GM19397 (cell line): ENCODE measurements around the gene PPP1R18.
"Not testable (repeated sequence)": the region's sequence is repeated elsewhere in the genome, so short reads cannot be mapped to it uniquely, and the experiment has no call there.

Experiments
- ATAC-seq: cut with Tn5 transposase; IDR thresholded peaks from one replicate; pipeline ENCODE4 v1.9.1; 2021; ENCODE audit warnings: mild to moderate bottlenecking, moderate library complexity; ENCODE audit not compliant: unreplicated experiment

PPP1R18 gene, protein sequence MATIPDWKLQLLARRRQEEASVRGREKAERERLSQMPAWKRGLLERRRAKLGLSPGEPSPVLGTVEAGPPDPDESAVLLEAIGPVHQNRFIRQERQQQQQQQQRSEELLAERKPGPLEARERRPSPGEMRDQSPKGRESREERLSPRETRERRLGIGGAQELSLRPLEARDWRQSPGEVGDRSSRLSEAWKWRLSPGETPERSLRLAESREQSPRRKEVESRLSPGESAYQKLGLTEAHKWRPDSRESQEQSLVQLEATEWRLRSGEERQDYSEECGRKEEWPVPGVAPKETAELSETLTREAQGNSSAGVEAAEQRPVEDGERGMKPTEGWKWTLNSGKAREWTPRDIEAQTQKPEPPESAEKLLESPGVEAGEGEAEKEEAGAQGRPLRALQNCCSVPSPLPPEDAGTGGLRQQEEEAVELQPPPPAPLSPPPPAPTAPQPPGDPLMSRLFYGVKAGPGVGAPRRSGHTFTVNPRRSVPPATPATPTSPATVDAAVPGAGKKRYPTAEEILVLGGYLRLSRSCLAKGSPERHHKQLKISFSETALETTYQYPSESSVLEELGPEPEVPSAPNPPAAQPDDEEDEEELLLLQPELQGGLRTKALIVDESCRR

DNA sequence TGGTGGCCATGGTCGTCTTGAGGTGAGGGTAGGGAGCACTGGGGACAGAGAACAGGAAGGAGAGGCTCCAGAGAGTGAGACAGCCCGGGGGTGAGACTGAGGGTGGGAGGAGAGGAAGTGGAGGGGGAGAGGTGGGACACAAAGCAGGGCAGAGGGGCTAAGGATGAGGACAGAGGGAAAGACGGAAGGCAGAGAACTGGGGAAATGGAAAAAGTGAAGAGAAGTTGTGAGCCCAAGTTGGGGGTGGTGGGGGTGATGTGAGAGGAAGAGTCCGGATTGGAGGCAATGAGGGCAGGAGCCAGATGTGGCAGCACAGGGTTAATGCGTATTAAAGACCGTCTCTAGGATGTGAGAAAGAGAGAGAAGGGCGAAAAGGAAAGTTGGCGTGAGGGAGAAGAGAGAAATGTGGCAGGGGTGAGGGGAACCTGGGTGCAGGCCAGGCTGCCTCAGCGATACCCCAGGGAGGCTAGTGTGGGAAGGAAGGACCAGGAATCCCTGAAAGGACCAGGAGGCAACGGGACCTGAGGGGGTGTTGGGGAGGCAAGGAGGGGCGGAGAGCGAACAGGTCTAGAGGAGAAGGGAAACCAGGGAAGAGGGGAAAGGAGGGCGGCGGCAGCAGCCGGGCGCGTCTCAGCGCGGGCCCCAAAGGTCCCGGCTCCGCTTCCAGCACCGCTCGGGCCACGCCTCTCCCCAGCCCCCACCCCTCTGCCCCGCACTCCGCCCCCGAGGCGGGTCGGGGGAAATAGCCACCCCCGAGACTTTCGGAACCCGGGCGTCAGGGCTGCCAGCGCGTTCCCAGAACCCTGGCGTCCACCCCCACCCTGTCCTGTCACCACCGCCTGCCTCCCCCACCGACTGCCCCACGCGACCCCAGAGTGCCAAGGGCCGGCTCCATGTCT is at the start of gene PPP1R18:
PPP1R18 (minus strand) TSS at position 637 of the 899 bp plus-strand sequence; CDS start at position 10, 627 bp downstream.
- ATAC-seq = peak; percentile 16

DNA sequence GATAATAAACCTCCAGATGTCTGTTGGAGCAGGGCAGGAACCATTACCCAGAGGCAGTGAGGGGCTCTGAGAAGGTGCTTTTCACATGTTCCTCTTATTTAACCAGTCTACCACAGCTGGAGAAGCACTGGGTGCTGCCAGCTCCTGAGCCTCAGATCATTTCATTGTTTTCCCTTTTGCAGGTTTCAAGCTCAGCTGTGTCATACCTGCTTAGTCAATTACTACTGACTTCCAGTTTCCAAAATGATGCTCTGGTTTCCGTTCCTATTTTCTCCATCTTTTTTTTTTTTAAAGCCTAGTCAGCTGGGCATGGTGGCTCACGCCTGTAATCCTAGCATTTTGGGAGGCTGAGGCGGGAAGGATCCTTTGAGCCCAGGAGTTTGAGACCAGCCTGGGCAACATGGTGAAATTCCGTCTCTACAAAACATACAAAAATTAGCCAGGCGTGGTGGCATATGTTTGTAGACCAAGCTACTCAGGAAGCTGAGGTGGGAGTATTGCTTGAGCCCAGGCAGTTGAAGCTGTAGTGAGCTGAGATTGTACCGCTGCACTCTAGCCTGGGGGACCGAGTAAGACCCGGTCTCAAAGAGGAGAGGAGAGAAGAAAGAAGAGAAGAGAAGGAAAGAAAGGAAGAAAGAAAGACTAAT is 49.3 kb upstream of the PPP1R18 start:
- ATAC-seq = no peak

DNA sequence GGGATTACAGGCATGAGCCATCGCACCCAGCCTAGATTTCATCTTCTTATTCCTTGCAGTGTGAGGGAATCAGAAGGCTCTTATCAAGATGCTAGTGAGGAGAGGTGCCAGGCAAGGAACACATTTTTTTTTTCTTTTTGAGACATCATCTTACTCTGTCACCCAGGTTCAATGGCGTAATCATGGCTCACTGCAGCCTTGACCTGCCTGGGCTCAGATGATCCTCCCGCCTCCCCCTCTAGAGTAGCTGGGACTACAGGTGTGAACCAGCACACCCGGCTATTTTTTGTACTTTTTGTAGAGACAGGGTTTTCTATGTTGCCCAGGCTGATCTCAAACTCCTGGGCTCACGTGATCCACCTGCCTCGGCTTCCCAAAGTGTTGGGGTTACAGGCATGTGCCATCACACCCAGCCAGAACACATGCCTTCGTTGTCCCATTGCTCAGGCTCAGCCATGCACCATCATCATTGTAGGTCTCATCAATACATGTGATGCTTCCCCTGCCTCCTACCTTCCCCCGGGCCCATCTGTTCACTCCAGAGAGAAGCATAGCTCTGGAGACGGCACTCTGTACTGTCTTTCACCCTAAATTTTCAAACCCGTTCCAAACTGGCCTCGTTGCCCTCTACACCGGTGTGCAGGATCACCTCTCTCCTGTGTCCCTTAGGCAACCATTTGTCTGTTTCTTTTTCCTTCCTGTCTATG is 45.9 kb upstream of the PPP1R18 start:
- ATAC-seq = no peak

DNA sequence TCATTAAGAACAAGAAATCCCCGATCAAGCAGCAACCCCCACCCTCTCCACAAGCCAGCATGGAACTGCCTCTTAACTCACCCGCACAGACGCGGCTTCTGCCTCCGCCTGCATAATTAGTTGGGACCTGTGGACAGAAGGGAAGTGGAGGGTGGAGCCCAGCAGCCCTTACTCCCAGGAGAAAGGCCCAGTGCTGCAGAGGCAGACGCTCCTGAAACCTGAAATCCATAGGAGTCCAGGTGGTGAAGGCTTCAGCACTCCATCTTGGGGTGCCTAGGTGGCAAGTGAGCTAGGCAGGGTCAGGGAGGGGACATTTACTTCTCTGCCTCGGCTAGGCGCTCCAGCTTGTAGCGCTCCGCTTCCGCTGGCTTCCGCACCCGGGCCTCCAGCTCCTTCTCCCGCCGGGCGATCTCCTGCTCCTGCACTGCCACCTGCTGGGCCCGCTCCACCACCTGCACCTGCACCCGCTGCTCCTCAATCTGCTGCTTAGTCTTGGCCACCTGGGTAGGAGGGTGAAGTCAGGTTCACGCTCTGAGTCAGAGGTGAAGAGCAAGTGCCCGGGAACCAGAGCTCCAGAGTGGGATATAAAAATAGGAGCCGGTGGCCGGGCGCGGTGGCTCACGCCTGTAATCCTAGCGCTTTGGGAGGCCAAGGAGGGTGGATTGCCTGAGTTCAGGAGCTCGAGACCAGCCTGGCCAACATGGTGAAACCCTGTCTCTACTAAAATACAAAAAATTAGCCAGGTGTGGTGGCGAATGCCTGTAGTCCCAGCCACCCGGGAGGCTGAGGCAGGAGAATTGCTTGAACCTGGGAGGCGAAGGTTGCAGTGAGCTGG is 44.4 kb upstream of the PPP1R18 start:
- no peak for ATAC-seq

DNA sequence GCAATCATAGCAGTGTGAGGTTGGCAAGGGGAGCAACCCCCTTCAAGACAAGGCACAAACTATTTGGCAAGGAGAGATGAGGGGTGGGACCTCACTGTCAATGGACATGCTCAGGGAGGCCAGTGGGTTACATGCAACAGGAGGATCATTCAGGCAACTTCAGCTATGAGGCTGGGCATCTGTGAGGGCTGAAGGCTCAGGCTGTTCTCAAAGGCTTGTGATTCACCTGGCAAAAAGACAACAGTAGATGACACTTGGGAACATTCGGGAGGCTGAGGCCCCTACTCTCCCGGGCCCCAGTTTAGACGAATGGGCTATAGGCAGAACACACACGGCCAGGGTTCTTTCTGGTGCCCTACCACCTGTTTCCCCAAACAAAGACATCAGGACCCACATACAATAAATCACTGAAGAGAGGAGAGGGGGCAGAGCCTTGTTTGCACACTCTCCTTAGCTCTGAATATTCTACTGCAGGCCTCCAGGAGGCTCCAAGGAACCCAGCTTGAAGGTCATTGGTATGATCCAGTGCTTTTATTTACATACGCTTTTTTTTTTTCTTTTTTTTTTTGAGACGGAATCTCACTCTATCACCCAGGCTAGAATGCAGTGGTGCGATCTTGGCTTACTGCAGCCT is 41.6 kb upstream of the PPP1R18 start:
- no peak for ATAC-seq

DNA sequence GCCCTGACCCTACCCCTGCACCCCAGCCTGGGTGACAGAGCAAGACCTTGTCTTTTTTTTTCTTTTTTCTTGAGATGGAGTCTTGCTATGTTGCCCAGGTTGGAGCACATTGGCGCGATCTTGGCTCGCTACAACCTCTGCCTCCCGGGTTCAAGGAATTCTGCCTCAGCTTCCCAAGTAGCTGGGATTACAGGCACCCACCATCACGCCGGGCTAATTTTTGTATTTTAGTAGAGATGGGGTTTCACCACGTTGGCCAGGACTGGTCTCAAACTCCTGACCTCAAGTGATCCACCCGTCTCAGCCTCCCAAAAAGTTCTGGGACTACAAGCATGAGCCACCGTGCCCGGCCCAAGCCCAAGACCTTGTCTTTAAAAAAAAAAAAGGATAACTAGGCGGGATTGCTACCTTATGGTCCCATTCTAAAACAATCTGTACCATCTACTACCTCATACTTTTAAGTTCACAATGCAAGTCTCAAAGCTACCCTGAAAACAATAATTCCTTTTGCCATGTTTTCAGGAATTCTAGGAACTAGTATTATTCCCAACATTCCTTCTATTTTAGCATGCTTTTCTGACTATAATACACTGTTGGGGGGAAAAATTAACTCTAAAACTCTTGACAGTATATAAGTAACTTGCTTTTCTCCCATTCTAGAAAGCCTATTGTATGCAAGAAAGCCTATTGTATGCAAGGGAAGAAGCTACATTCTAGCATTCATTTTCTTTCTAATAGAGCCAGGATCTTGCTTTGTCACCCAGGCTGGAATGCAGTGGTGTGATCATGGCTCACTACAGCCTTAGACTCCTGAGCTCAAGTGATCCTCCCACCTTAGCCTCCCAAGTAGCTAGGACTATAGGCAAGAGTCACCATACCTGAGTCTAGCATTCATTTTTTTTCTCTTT is 40.3 kb upstream of the PPP1R18 start:
- ATAC-seq = no peak

DNA sequence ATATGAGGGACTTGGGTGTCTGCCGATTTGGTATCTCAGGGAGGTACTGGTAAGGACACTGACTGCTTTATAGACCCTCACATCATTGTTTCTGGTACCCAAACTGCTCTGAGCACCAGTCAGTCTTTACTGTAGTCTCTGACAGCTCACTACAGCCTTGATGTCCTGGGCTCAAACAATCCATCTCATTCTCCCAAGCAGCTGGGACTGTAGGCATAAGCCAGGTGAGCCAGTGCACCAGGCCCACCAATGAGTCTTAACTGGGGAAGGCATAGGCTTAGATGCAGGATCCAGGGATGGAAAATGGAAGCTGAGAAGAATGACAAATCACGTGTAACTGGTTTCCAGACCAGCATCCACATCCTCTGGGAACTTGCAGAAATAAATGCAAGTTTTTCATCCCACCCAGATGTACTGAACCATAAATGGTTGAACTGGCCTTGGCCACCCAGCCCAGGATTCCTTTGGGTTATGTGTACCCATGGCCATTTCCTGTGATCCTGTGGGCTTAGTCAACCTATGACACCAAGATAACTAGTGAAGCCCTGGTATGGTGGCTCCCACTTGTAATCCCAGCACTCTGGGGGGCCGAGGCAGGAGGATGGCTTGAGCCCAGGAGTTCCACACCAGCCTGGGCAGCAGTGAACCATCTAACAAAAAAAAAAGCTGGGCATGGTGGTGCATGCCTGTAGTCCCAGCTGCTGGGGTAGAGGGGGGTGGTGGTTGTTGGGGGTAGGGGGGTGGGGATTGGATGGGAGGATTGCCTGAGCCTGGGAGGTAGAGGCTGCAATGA is 39.5 kb upstream of the PPP1R18 start:
- ATAC-seq = no peak

DNA sequence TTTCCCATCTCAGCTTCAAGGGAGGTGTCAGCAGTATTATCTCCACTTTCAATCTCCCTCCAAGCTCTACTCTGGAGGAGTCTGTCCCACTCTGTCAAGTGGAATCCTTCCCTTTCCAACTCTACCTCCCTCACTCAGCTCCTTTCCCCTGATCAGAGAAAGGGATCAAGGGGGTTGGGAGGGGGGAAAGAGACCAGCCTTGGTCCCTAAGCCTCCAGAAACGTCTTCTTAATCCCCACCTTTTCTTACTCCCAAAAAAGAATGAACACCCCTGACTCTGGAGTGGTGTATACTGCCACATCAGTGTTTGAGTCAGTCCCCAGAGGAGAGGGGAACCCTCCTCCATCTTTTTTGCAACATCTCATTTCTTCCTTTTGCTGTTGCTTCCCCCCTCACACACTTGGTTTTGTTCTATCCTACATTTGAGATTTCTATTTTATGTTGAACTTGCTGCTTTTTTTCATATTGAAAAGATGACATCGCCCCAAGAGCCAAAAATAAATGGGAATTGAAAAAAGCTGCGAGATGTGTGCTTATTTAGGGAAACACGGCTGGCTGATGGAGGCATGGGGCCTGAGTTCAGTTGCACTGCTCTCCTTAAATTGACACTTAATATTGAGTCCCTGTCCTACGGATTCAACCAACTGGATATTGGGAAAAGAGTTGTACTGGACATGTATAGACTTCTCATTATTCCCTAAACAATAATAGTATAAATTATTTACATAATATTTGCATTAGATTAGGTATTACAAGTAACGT is 38.6 kb upstream of the PPP1R18 start:
- no peak for ATAC-seq

DNA sequence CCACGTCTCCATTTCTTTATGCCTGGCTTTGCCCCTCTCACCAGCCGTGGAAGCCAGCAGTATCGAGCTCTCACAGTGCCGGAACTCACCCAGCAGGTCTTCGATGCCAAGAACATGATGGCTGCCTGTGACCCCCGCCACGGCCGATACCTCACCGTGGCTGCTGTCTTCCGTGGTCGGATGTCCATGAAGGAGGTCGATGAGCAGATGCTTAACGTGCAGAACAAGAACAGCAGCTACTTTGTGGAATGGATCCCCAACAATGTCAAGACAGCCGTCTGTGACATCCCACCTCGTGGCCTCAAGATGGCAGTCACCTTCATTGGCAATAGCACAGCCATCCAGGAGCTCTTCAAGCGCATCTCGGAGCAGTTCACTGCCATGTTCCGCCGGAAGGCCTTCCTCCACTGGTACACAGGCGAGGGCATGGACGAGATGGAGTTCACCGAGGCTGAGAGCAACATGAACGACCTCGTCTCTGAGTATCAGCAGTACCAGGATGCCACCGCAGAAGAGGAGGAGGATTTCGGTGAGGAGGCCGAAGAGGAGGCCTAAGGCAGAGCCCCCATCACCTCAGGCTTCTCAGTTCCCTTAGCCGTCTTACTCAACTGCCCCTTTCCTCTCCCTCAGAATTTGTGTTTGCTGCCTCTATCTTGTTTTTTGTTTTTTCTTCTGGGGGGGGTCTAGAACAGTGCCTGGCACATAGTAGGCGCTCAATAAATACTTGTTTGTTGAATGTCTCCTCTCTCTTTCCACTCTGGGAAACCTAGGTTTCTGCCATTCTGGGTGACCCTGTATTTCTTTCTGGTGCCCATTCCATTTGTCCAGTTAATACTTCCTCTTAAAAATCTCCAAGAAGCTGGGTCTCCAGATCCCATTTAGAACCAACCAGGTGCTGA is 37.6 kb upstream of the PPP1R18 start:
- ATAC-seq = not testable (repeated sequence)

DNA sequence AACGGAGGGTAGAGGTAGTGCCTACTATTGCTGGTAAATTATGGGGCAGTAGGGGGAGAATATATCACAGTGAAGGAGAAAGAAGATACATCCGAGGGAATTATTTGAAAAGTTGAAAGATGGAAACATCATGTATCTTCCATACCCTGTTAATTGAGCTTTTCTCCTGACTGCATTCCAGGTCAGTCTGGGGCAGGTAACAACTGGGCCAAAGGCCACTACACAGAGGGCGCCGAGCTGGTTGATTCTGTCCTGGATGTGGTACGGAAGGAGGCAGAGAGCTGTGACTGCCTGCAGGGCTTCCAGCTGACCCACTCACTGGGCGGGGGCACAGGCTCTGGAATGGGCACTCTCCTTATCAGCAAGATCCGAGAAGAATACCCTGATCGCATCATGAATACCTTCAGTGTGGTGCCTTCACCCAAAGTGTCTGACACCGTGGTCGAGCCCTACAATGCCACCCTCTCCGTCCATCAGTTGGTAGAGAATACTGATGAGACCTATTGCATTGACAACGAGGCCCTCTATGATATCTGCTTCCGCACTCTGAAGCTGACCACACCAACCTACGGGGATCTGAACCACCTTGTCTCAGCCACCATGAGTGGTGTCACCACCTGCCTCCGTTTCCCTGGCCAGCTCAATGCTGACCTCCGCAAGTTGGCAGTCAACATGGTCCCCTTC is 36.9 kb upstream of the PPP1R18 start:
- ATAC-seq = not testable (repeated sequence)

DNA sequence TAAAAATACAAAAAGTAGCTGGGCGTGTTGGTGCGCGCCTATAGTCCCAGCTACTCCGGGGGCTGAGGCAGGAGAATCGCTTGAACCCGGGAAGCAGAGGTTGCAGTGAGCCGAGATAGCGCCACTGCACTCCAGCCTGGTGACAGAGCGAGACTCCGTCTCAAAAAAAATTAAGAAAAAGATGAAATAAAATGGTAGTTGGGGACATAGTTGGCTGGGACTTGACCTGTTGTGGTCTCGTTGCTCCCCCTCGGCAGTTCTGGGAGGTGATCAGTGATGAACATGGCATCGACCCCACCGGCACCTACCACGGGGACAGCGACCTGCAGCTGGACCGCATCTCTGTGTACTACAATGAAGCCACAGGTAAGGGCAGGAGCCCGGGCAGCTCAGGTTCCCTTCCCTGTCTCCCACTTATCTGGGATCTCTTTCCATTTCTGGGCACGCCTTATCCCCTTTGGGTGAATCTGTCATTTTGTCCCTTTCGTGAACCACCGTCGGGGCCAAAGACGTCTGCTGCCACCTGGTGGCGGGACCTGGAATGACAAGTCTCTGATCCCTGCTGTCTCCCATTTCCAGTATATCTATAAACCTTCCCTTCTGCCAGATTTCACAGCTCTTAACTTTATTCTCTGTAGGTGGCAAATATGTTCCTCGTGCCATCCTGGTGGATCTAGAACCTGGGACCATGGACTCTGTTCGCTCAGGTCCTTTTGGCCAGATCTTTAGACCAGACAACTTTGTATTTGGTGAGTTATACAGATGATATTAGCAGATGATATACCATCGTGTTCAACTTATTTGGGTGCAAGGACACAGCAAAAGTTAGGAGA is 36.1 kb upstream of the PPP1R18 start:
- no peak for ATAC-seq

DNA sequence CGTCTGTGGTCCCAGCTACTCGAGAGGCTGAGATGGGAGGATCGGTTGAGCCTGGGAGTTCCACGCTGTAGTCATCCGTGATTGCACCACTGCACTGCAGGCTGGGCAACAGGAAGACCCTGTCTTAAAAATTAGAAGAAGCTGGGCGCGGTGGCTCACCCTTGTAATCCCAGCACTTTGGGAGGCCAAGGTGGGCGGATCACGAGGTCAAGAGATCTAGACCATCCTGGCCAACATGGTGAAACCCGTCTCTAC is 35.5 kb upstream of the PPP1R18 start:
- ATAC-seq = not testable (repeated sequence)

DNA sequence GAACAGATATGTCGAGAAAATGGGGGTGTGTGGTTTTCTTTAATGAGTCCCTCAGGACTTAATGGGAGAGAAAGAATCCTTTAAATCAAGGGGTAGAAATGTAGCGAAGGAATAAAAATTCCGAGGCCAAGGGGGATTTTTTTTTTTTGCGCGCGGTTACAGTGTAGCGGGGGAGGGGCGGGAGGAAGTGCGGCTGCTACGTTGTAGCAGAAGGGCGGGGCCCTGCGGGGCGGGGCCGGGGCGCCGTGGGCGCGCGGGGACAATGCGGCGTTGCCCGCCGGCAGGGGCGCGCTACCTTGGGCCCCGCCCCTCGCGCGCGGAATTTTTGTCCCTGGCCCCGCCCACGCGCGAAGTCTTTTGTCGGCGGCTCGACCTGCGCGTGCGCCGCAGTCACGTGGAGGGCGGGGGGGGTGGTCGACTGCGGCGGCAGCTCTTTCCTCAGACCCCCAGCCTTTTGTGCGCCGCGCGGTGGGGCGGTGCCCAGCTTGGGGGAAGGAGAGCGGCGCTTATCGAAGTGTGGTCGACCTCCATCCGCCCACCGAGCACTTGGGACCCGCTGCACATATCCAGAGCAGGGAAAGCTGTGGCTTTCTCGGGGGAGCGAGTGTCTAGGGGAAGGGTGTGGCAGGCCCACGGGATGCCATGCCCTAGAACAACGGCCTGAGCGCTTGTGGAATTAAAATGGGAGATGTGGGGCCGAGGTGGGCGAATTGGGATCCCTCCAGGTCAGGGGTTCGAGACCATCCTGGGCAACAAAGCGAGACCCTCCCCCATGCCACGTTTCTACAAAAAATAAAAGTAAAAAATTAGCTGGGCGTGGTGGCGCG is 35.0 kb upstream of the PPP1R18 start:
- ATAC-seq = peak; percentile 39
